HCT116 (cell line): Measurements from ENCODE around the gene FCER1G.

Source experiments
- ATF3 ChIP-seq: IDR thresholded peaks from 2 replicates; pipeline ENCODE4 v1.6.1; 2012
- CTCF ChIP-seq, 3 experiments: fragments of 200-600 bp in 1 of 3; sonication (generic) in 1 of 3; IDR thresholded peaks in 2 of 3; conservative IDR thresholded peaks in 1 of 3; 2 replicates each; pipeline ENCODE4 v1.5.1; 2012 to 2017; ENCODE audit warnings: low read depth in 2 of 3, low read length in 2 of 3, antibody characterized with exemption in 1 of 3, borderline replicate concordance in 1 of 3, control low read depth in 1 of 3, mild to moderate bottlenecking in 1 of 3, mixed read lengths in 1 of 3, mixed run types in 1 of 3, moderate library complexity in 1 of 3; ENCODE audit not compliant: insufficient read depth in 1 of 3
- ELF1 ChIP-seq: IDR thresholded peaks from 2 replicates; pipeline ENCODE4 v1.6.1; 2012; ENCODE audit warnings: low read depth, borderline replicate concordance
- EZH2 ChIP-seq: fragments of 200-600 bp; sonication (generic); IDR thresholded peaks from 2 replicates; pipeline ENCODE4 v1.6.1; 2017; ENCODE audit warnings: antibody characterized with exemption, mixed run types
- MAX ChIP-seq: IDR thresholded peaks from 2 replicates; pipeline ENCODE4 v1.6.1; 2012
- POLR2A ChIP-seq: IDR thresholded peaks from 2 replicates; pipeline ENCODE4 v1.7.0; 2011; ENCODE audit warnings: borderline replicate concordance; ENCODE audit not compliant: insufficient read depth, insufficient read length; ENCODE audit errors: extremely low read depth
- REST ChIP-seq: IDR thresholded peaks from 2 replicates; pipeline ENCODE4 v1.6.1; 2012; ENCODE audit warnings: low read depth

- no peak for TF ChIP-seq POLR2A
- no peak for TF ChIP-seq MAX
- TF ChIP-seq REST, result no peak
- TF ChIP-seq CTCF (IDR thresholded peaks at IDR 0.05 in 2 of 3, conservative IDR thresholded peaks at IDR 0.05 in 1 of 3; ENCODE audit: borderline replicate concordance in 1 of 3, insufficient read depth in 1 of 3, low read depth in 2 of 3, low read length in 2 of 3), result no peak
- TF ChIP-seq EZH2, result no peak
- TF ChIP-seq ATF3, result no peak
- TF ChIP-seq ELF1, result no peak
These were observed 35.7 kb downstream of the FCER1G start for GRCh38 chr1:161250829-161251228.
